Panc1 (cell line): ENCODE data around the gene HIPK2. TPM values are rescaled to one million over a fixed set of nuclear protein-coding genes. Genes with fewer than 3 reads are reported as not detected.

Experiments
- ATAC-seq: fragments of 200-7000 bp; cut with Tn5 transposase; 2 replicates; pipeline ENCODE4 v1.9.1; 2020; ENCODE audit warnings: mild to moderate bottlenecking, moderate library complexity
- BruUV-seq: library from RNA; stranded (reverse); fragments of 400-500 nt; replicated peaks from 2 replicates; lab custom pipeline; 2021; lab: Mats Ljungman, UMichigan
- CTCF ChIA-PET: fragments of 300-600 bp; sonication (Branson Sonifier 250); formaldehyde crosslinking; loops from one replicate; lab custom pipeline; 2022; ENCODE audit warnings: antibody characterized with exemption; lab: Charles Lee
- POLR2A ChIA-PET: fragments of 300-600 bp; sonication (Branson Sonifier 250); formaldehyde crosslinking; loops from one replicate; lab custom pipeline; 2022; ENCODE audit warnings: antibody characterized with exemption; lab: Charles Lee
- DNase-seq: peaks from one replicate; pipeline ENCODE4 v3.0.0-alpha.2; 2010; ENCODE audit warnings: low read depth, low spot score
- H3K27ac ChIP-seq: 2 replicates; pipeline ENCODE4 v1.5.1; 2011; ENCODE audit warnings: mild to moderate bottlenecking, low read length, inconsistent platforms
- H3K27me3 ChIP-seq: fragments of 200-500 bp; sonication (Bioruptor generic); 2 replicates; pipeline ENCODE4 v1.6.0; 2014; ENCODE audit warnings: low read length, inconsistent platforms; ENCODE audit not compliant: control insufficient read depth, insufficient read depth
- H3K36me3 ChIP-seq: fragments of 200-500 bp; sonication (Bioruptor generic); 2 replicates; pipeline ENCODE4 v1.5.1; 2014; ENCODE audit warnings: inconsistent platforms, mild to moderate bottlenecking, low read length, moderate library complexity; ENCODE audit not compliant: control insufficient read depth, insufficient read depth
- H3K4me1 ChIP-seq: 2 replicates; pipeline ENCODE4 v1.5.1; 2011; ENCODE audit warnings: inconsistent platforms, mild to moderate bottlenecking, low read length, moderate library complexity; ENCODE audit not compliant: control insufficient read depth, insufficient read depth
- H3K4me3 ChIP-seq, 2 experiments: 2 replicates each; pipeline ENCODE4 v1.5.1; 2011 to 2012; ENCODE audit warnings: low read depth in 2 of 2, low read length in 2 of 2, mild to moderate bottlenecking in 2 of 2, inconsistent platforms in 1 of 2, moderate library complexity in 1 of 2
- H3K9me3 ChIP-seq: fragments of 200-500 bp; sonication (Bioruptor generic); 2 replicates; pipeline ENCODE4 v1.5.1; 2014; ENCODE audit warnings: low read depth, mild to moderate bottlenecking, inconsistent platforms, low read length, moderate library complexity; ENCODE audit not compliant: control insufficient read depth, insufficient read depth
- CTCF ChIP-seq: fragments of 450-650 bp; IDR thresholded peaks from 2 replicates; pipeline ENCODE4 v1.5.1; 2017; ENCODE audit warnings: mild to moderate bottlenecking
- POLR2AphosphoS5 ChIP-seq: IDR thresholded peaks from 2 replicates; pipeline ENCODE4 v1.6.1; 2012; ENCODE audit warnings: mild to moderate bottlenecking, low read depth, low read length, moderate library complexity
- REST ChIP-seq, 2 experiments: IDR thresholded peaks; 2 replicates each; pipeline ENCODE4 v1.6.1; 2011 to 2012; ENCODE audit warnings: low read depth in 2 of 2, control low read depth in 1 of 2, low read length in 1 of 2, mild to moderate bottlenecking in 1 of 2, moderate library complexity in 1 of 2; ENCODE audit not compliant: insufficient read depth in 1 of 2
- SIN3A ChIP-seq: IDR thresholded peaks from 2 replicates; pipeline ENCODE4 v1.6.1; 2012; ENCODE audit warnings: low read depth, mild to moderate bottlenecking, low read length, moderate library complexity, borderline replicate concordance; ENCODE audit not compliant: insufficient read depth
- TCF7L2 ChIP-seq: IDR thresholded peaks from 2 replicates; pipeline ENCODE4 v1.6.1; 2011; ENCODE audit warnings: mild to moderate bottlenecking, low read depth, low read length, inconsistent platforms
- in situ Hi-C: cut with HindIII; loops from 2 replicates; pipeline ENCODE4 v1.10.0; 2016; ENCODE audit warnings: low sequenced_read_pairs, low pct_unique_long_range_greater_than_20kb
- intact Hi-C: fragments of 100-400 bp; cut with micrococcal nuclease; formaldehyde crosslinking; loops from one replicate; pipeline ENCODE4 v1.10.0; 2022; ENCODE audit not compliant: unreplicated experiment
- total RNA-seq: library from RNA; stranded (reverse); gene quantifications from one replicate; pipeline ENCODE4 v1.2.1, GENCODE V29; 2021; ENCODE audit not compliant: unreplicated experiment

HIPK2 gene
- total RNA-seq, 1 experiment from 2014 or later, result 34.1 TPM

GRCh38 chr7:139741239-139741638, 36.6 kb downstream of the HIPK2 start:
- Histone ChIP-seq H3K4me3 (no peak overlapping the region), H3K36me3 (no peaks in the 10 kb centered on the region), H3K27ac (no peak overlapping the region), H3K27me3 (no peaks in the 10 kb centered on the region), H3K4me1 (peaks cover 56% of the 10 kb centered on the region), H3K9me3 (no peaks in the 10 kb centered on the region)
- ChIA-PET POLR2A (no interaction called here), CTCF (no interaction called here)
- ATAC-seq (no peak), DNase-seq (no peak)
- TF ChIP-seq TCF7L2 (no peak), REST (IDR thresholded peaks at IDR 0.05; ENCODE audit: insufficient read depth in 1 of 2, low read depth in 2 of 2, low read length in 1 of 2) (no peak), SIN3A (no peak), POLR2AphosphoS5 (no peak), CTCF (no peak)
- in situ Hi-C loops, result no loop called here
- intact Hi-C loops, result no loop called here
- BruUV-seq, result no TSS peak

GRCh38 chr7:139739863-139740597, 37.8 kb downstream of the HIPK2 start:
- TF ChIP-seq CTCF (no peak), POLR2AphosphoS5 (no peak), TCF7L2 (no peak), SIN3A (no peak), REST (IDR thresholded peaks at IDR 0.05; ENCODE audit: insufficient read depth in 1 of 2, low read depth in 2 of 2, low read length in 1 of 2) (no peak)
- Histone ChIP-seq H3K9me3 (no peaks in the 10 kb centered on the region), H3K27ac (no peak overlapping the region), H3K36me3 (no peaks in the 10 kb centered on the region), H3K4me1 (peaks cover 49% of the 10 kb centered on the region), H3K27me3 (no peaks in the 10 kb centered on the region), H3K4me3 (no peak overlapping the region)
- ChIA-PET POLR2A (no interaction called here), CTCF (no interaction called here)
- in situ Hi-C loops, result no loop called here
- DNase-seq (no peak), ATAC-seq (peak; percentile 39)
- intact Hi-C loops, result no loop called here
- BruUV-seq, result no TSS peak
